Breast epithelium (tissue), 3 donors: ENCODE results near the gene DNAJA3.

ENCODE experiments used
- CTCF ChIP-seq, 3 donors: fragments of 450-650 bp; IDR thresholded peaks; one replicate each; pipeline ENCODE4 v1.5.1; 2016 to 2017; ENCODE audit warnings: antibody characterized with exemption in 3 of 3, mild to moderate bottlenecking in 3 of 3, moderate library complexity in 3 of 3
- POLR2AphosphoS5 ChIP-seq, 3 donors: sonication (generic); formaldehyde crosslinking; IDR thresholded peaks; one replicate each; pipeline ENCODE4 v1.6.1; 2017; ENCODE audit warnings: antibody characterized with exemption in 3 of 3

- no peak for TF ChIP-seq POLR2AphosphoS5 (IDR thresholded peaks at IDR 0.05)
- no peak for TF ChIP-seq CTCF (IDR thresholded peaks at IDR 0.05)
These were observed 56.3 kb downstream of the DNAJA3 start for GRCh38 chr16:4481963-4482362.
